C4-2B (cell line): ENCODE results near the gene HSPA9.

ENCODE experiments used
- CTCF ChIP-seq: fragments of 450-650 bp; conservative IDR thresholded peaks from 2 replicates; pipeline ENCODE4 v1.5.1; 2017; ENCODE audit warnings: mild to moderate bottlenecking
- ZFX ChIP-seq: fragments of 450-650 bp; IDR thresholded peaks from 2 replicates; pipeline ENCODE4 v1.6.1; 2017

- no peak for TF ChIP-seq CTCF
- no peak for TF ChIP-seq ZFX
Measured at GRCh38 chr5:138533973-138534941, 40.9 kb downstream of the HSPA9 start.
